Calu3 (cell line): ENCODE results near the gene ATP5F1A. TPM values are rescaled to one million over a fixed set of nuclear protein-coding genes. Genes with fewer than 3 reads are reported as not detected.

Source experiments
- BruUV-seq: library from RNA; stranded (reverse); fragments of 400-500 nt; replicated peaks from 2 replicates; lab custom pipeline; 2021; lab: Mats Ljungman, UMichigan
- CTCF ChIA-PET: fragments of 300-600 bp; sonication (Branson Sonifier 250); formaldehyde crosslinking; loops from one replicate; lab custom pipeline; 2022; ENCODE audit warnings: antibody characterized with exemption; lab: Charles Lee
- DNase-seq: peaks from one replicate; pipeline ENCODE4 v3.0.0; 2022
- H3K27ac Mint-ChIP-seq: one replicate; pipeline ENCODE4 v1.8.0; 2022; ENCODE audit warnings: mixed read lengths; ENCODE audit not compliant: unreplicated experiment
- H3K27me3 Mint-ChIP-seq: one replicate; pipeline ENCODE4 v1.8.0; 2022; ENCODE audit warnings: mixed read lengths; ENCODE audit not compliant: unreplicated experiment
- H3K36me3 Mint-ChIP-seq: one replicate; pipeline ENCODE4 v1.8.0; 2022; ENCODE audit warnings: mild to moderate bottlenecking, moderate library complexity, mixed read lengths; ENCODE audit not compliant: insufficient read depth, unreplicated experiment
- H3K4me1 Mint-ChIP-seq: one replicate; pipeline ENCODE4 v1.8.0; 2022; ENCODE audit warnings: mild to moderate bottlenecking, low read depth, mixed read lengths; ENCODE audit not compliant: unreplicated experiment
- H3K4me3 Mint-ChIP-seq: one replicate; pipeline ENCODE4 v1.8.0; 2022; ENCODE audit warnings: mild to moderate bottlenecking, low read depth, moderate library complexity, mixed read lengths; ENCODE audit not compliant: unreplicated experiment
- H3K9me3 Mint-ChIP-seq: one replicate; pipeline ENCODE4 v1.8.0; 2022; ENCODE audit warnings: low read depth, mixed read lengths; ENCODE audit not compliant: unreplicated experiment
- CTCF ChIP-seq: fragments of 200-600 bp; IDR thresholded peaks from one replicate; pipeline ENCODE4 v1.8.0; 2022; ENCODE audit warnings: antibody characterized with exemption; ENCODE audit not compliant: unreplicated experiment
- intact Hi-C: fragments of 100-400 bp; cut with micrococcal nuclease; formaldehyde crosslinking; loops from one replicate; pipeline ENCODE4 v1.10.0; 2022; ENCODE audit not compliant: unreplicated experiment
- total RNA-seq: library from RNA; stranded (reverse); gene quantifications from 2 replicates; pipeline ENCODE4 v1.2.3, GENCODE V29; 2022

ATP5F1A gene
- total RNA-seq, 1 experiment from 2014 or later, result 358 TPM

GRCh38 chr18:46070232-46070631, 27.9 kb downstream of the ATP5F1A start:
- peaks cover 18% of the 10 kb centered on the region for H3K36me3 Mint-ChIP-seq
- no peak for TF ChIP-seq CTCF
- CTCF ChIA-PET, result no interaction called here
- no peak for DNase-seq
- H3K9me3 Mint-ChIP-seq, result no peaks in the 10 kb centered on the region
- no peak overlapping the region for H3K4me3 Mint-ChIP-seq
- no peaks in the 10 kb centered on the region for H3K27me3 Mint-ChIP-seq
- no peak overlapping the region for H3K27ac Mint-ChIP-seq
- no TSS peak for BruUV-seq
- intact Hi-C loops, result loop anchor here (5.0 kb wide), 3 partner anchors 78 to 403 kb away; no protein-coding TSS in a partner anchor
- H3K4me1 Mint-ChIP-seq, result peaks cover 24% of the 10 kb centered on the region

DNA sequence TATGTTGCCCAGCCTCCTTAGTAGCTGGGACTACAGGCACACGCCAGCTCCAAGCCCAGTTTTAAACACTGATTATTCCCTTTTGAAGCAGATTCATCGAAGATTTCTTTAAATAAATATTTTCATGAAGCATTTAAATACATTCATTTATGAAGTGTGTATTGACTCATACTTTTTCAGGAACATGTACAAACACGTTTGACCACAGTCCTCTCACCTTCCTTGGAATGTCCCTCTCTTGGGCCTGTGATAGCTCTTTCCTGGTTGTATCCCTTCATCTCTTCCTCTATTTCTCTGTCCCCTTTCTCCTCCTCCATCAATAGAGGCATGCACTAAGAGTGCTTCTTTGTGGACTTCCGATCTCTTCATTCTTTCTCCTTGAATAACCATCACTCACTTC, 28.6 kb downstream of the ATP5F1A start:
- Mint-ChIP-seq H3K4me3 (no peak overlapping the region), H3K9me3 (no peaks in the 10 kb centered on the region), H3K27me3 (no peaks in the 10 kb centered on the region), H3K4me1 (peaks cover 24% of the 10 kb centered on the region), H3K27ac (no peak overlapping the region), H3K36me3 (peaks cover 18% of the 10 kb centered on the region)
- no peak for TF ChIP-seq CTCF
- CTCF ChIA-PET, result interaction anchor here (0.5 to 0.6 kb wide), 2 partner anchors 94 to 1937 kb away, joined by 3 to 4 read pairs; no protein-coding TSS in a partner anchor
- no peak for DNase-seq
- intact Hi-C loops, result no loop called here
- BruUV-seq, result no TSS peak

GRCh38 chr18:46068763-46069162, 29.3 kb downstream of the ATP5F1A start:
- H3K27ac Mint-ChIP-seq, result no peak overlapping the region
- BruUV-seq, result no TSS peak
- peaks cover 18% of the 10 kb centered on the region for H3K36me3 Mint-ChIP-seq
- CTCF ChIA-PET, result interaction anchor here (0.5 to 0.6 kb wide), 2 partner anchors 94 to 1937 kb away, joined by 3 to 4 read pairs; no protein-coding TSS in a partner anchor
- intact Hi-C loops, result no loop called here
- no peaks in the 10 kb centered on the region for H3K27me3 Mint-ChIP-seq
- peaks cover 18% of the 10 kb centered on the region for H3K4me1 Mint-ChIP-seq
- no peaks in the 10 kb centered on the region for H3K9me3 Mint-ChIP-seq
- no peak for DNase-seq
- H3K4me3 Mint-ChIP-seq, result no peak overlapping the region
- TF ChIP-seq CTCF, result no peak

- H3K27me3 Mint-ChIP-seq, result no peaks in the 10 kb centered on the region
- peaks cover 14% of the 10 kb centered on the region for H3K4me1 Mint-ChIP-seq
- DNase-seq, result no peak
- H3K9me3 Mint-ChIP-seq, result no peaks in the 10 kb centered on the region
- intact Hi-C loops, result no loop called here
- BruUV-seq, result no TSS peak
- TF ChIP-seq CTCF, result no peak
- no peak overlapping the region for H3K27ac Mint-ChIP-seq
- H3K36me3 Mint-ChIP-seq, result peaks cover 12% of the 10 kb centered on the region
- CTCF ChIA-PET, result interaction anchor here (0.7 kb wide), 1 partner anchor 125 kb away, joined by 4 read pairs; no protein-coding TSS in a partner anchor
- H3K4me3 Mint-ChIP-seq, result no peak overlapping the region
Observed at GRCh38 chr18:46067438-46068007, 30.6 kb downstream of the ATP5F1A start.
